GM12878 (cell line): ENCODE data around the gene SDS.

ENCODE experiments used
- ATF2 ChIP-seq: IDR thresholded peaks from 2 replicates; pipeline ENCODE4 v1.6.1; 2012; ENCODE audit warnings: low read length, inconsistent platforms
- EP300 ChIP-seq, 2 experiments: fragments of 150-350 bp in 1 of 2; IDR thresholded peaks; 2 replicates each; pipeline ENCODE4 v1.6.1; 2011 to 2012; ENCODE audit warnings: low read depth in 2 of 2, low read length in 2 of 2, borderline replicate concordance in 1 of 2, improper control_type of control experiment in 1 of 2, inconsistent platforms in 1 of 2; ENCODE audit not compliant: control insufficient read depth in 1 of 2
- REST ChIP-seq: IDR thresholded peaks from 2 replicates; pipeline ENCODE4 v1.6.1; 2012; ENCODE audit warnings: mild to moderate bottlenecking, low read depth, low read length
- RFX5 ChIP-seq: IDR thresholded peaks from 2 replicates; pipeline ENCODE4 v1.6.1; 2011; ENCODE audit warnings: low read depth, low read length, improper control_type of control experiment

- no peak for TF ChIP-seq EP300 (IDR thresholded peaks at IDR 0.05; ENCODE audit: borderline replicate concordance in 1 of 2, control insufficient read depth in 1 of 2, low read depth in 2 of 2, low read length in 2 of 2)
- no peak for TF ChIP-seq RFX5
- TF ChIP-seq REST = no peak
- no peak for TF ChIP-seq ATF2
These were observed 17.4 kb upstream of the SDS start for GRCh38 chr12:113420996-113421595.
